ENCODE data around the gene LYRM9.
"Not testable (repeated sequence)": the region's sequence is repeated elsewhere in the genome, so short reads cannot be mapped to it uniquely, and the experiment has no call there.

Gene LYRM9

GRCh38 chr17:27905447-27906225 is 12.5 kb upstream of the LYRM9 start:
- no peak for DNase-seq

- DNase-seq, result no peak
These were observed 11.6 kb upstream of the LYRM9 start for GRCh38 chr17:27904534-27905446.

GRCh38 chr17:27904114-27904513 is 10.9 kb upstream of the LYRM9 start:
- DNase-seq, result no peak

- DNase-seq, result no peak
These were observed 6.4 kb upstream of the LYRM9 start for GRCh38 chr17:27899525-27899924.

- no peak for DNase-seq
These were observed 4.9 kb upstream of the LYRM9 start for GRCh38 chr17:27898096-27898495.

GRCh38 chr17:27896701-27897100 is 3.5 kb upstream of the LYRM9 start:
- no peak for DNase-seq

- no peak for DNase-seq
These were observed 2.9 kb upstream of the LYRM9 start for GRCh38 chr17:27895940-27896535.

- no peak for DNase-seq
These were observed 2.1 kb upstream of the LYRM9 start for GRCh38 chr17:27895123-27895895.

- no peak for DNase-seq
These were observed 807 bp upstream of the LYRM9 start for GRCh38 chr17:27893841-27894503.

GRCh38 chr17:27892542-27892865 is 661 bp downstream of the LYRM9 start:
- DNase-seq, result no peak

GRCh38 chr17:27891841-27892240 is 1.3 kb downstream of the LYRM9 start:
- no peak for DNase-seq

- DNase-seq, result no peak
These were observed 3.4 kb downstream of the LYRM9 start for GRCh38 chr17:27889711-27890251.

- no peak for DNase-seq
These were observed 4.2 kb downstream of the LYRM9 start for GRCh38 chr17:27888945-27889344.

GRCh38 chr17:27888067-27888466 is 5.1 kb downstream of the LYRM9 start:
- no peak for DNase-seq

GRCh38 chr17:27886348-27886906 is 6.7 kb downstream of the LYRM9 start:
- not testable (repeated sequence) for DNase-seq

- no peak for DNase-seq
These were observed 10.9 kb downstream of the LYRM9 start for GRCh38 chr17:27882162-27882840.

GRCh38 chr17:27879987-27880608 is 13.1 kb downstream of the LYRM9 start:
- peak; percentile 62 for DNase-seq

GRCh38 chr17:27878776-27879562 is 14.2 kb downstream of the LYRM9 start:
- DNase-seq, result peak; percentile 32

GRCh38 chr17:27873746-27874145 is 19.4 kb downstream of the LYRM9 start:
- DNase-seq, result no peak

GRCh38 chr17:27873211-27873610 is 20.0 kb downstream of the LYRM9 start:
- DNase-seq, result no peak

All from activated CD8-positive, alpha-beta memory T cell treated with anti-CD3 and anti-CD28 coated beads, Interleukin-2, amount 50 U/mL, for 4 hours (primary cell).